Hepatic stellate cell (primary cell): ENCODE results near the gene PAK5.
A peak's percentile ranks its signal among the peaks of the same experiment; 100 is the strongest.
"Not testable (repeated sequence)": the region's sequence is repeated elsewhere in the genome, so short reads cannot be mapped to it uniquely, and the experiment has no call there.

Experiments
- DNase-seq: peaks from one replicate; pipeline ENCODE4 v3.0.0; 2011; ENCODE audit warnings: low spot score

The PAK5 gene

GRCh38 chr20:9685011-9685410 is 153.9 kb downstream of the PAK5 start:
- no peak for DNase-seq

- no peak for DNase-seq
These were observed 161.7 kb downstream of the PAK5 start for GRCh38 chr20:9677100-9677623.

DNA sequence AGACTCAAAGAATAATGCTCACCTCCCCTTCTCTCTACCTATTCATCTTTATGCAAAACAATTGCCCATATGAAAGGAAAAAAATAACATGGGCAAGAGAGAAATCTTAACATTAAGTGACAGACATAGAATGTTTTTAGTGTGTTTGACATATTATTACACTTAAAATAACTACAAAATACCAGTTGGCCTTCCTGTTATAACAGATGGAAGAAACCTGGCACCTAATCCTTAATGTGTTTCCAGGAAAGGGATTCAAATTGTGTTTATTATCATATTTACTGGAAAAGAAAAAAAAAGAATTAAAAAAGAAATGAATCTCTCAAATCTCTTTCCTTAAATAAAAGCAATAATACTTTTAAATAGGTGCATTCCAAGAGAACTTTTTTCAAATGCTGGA is 165.9 kb downstream of the PAK5 start:
- no peak for DNase-seq

DNA sequence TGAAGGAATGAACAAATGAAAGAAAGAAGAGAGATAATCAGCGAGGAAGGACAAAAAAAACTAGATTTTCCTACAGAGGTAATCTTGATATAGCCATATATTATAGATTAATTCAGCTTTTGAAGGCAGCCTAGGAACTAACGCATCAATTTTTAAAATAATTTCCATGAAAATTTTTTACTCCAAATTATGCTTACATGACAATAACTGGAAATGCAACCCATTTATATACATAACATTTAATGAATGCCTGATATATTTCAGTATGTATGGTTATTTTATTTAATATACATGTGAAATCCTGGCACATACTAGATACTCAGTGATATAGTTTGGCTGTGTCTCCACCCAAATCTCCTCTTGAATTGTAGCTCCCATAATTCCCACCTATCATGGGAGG is 166.8 kb downstream of the PAK5 start:
- no peak for DNase-seq

GRCh38 chr20:9668381-9668780 is 170.5 kb downstream of the PAK5 start:
- DNase-seq: no peak

- no peak for DNase-seq
These were observed 175.5 kb downstream of the PAK5 start for GRCh38 chr20:9663423-9663822.

DNA sequence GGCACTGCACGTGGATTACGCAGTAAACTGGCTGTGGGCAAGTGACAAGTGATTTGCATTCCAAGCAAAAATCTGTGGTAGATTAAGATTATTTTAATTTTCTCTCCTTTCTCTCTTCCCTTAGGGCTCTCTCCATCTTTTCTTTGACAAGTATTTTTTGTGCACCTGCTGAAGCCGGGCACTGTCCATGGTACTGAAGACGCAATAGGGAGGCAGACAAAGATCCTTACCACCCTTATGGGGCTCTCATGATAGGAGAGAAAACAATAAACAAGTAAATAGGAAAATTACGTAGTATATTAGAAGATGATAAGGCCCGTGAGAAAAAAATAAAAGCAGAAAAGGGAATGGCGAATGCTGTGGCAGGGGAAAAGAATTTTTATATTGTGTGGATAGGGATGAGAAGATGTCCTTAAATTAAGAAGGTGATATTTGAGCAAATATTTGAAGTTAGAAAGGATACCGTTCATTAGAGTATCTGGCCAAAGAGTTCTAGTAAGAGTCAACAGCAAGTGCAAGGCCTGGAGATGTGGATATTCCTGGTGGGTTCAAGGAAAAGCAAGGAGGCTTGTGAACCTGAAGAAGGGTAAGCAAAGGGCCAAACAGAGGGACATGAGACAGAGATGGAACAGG is 178.5 kb downstream of the PAK5 start:
- DNase-seq: no peak

DNA sequence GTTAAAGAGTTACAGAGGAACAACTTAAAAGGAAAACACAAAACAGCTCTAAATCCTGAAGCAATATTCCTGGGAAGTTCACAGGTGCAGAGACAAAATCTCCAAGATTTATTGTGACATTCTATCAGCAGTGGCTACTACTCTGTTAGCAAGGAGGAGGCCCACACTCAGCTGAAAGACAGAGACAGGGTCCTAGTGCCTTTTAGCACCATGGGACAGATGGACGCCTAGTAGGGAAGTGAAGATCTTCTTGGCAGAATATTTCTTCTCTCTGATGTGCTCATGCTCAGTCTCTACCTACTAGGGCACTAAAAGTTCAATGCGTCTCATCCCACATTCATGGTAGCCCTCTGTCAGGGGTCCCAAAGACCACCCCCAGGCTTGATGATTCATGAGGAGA is 191.1 kb downstream of the PAK5 start:
- no peak for DNase-seq

- no peak for DNase-seq
These were observed 192.5 kb downstream of the PAK5 start for GRCh38 chr20:9646375-9646774.

- no peak for DNase-seq
These were observed 196.0 kb downstream of the PAK5 start for GRCh38 chr20:9642882-9643281.

DNA sequence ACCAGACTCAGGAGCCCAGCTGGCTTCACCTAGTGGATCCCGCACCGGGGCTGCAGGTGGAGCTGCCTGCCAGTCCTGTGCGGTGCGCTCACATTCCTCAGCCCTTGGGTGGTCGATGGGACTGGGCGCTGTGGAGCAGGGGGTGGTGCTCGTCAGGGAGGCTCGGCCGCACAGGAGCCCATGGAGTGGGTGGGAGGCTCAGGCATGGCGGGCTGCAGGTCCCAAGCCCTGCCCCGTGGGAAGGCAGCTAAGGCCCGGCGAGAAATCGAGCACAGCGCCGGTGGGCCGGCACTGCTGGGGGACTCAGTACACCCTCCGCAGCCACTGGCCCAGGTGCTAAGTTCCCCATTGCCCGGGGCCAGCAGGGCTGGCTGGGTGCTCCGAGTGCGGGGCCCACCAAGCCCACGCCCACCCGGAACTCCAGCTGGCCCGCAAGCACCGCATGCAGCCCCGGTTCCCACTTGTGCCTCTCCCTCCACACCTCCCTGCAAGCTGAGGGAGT is 197.3 kb downstream of the PAK5 start:
- DNase-seq: not testable (repeated sequence)

- DNase-seq: no peak
These were observed 201.0 kb downstream of the PAK5 start for GRCh38 chr20:9637889-9638288.

DNA sequence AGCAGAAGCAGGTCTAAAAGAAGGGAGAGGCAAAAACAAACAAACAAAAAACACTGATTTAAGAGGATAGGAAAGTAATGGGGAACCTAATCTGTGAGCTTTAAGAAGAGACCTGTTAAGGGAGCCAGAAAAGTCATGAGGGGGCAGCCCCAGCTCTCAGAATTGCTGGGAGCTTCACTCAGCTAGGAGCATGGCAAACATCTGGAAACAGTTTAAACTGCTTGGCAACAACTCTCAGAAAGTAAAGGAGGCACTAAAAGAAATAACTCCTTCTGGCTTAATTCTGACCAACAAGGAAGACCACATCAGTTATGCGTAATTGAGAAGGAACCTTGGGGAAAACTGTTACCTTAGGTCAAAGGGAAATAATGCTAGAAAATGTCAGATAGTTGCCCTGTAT is 203.1 kb downstream of the PAK5 start:
- no peak for DNase-seq

GRCh38 chr20:9634327-9634726 is 204.5 kb downstream of the PAK5 start:
- no peak for DNase-seq

DNA sequence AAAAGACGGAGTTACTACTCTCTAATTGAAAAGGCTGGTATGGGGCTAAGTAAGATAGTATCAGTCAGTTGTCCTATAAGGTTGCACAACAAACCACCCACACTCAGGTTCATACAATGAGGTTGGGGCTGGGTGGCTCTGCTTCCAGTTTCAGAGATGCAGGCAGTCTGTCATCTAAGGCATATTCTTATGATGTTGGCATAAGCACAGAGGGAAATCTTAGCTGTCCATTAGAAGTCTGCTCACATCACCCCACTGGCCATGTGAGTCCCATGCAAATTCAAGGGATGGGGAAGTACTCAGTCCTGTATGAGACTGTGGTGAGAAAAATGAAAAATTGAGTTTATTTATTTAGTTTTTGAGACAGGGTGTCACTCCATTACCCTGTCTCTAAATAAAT is 205.9 kb downstream of the PAK5 start:
- DNase-seq: no peak

- DNase-seq: no peak
These were observed 206.6 kb downstream of the PAK5 start for GRCh38 chr20:9632265-9632664.

GRCh38 chr20:9630554-9630953 is 208.3 kb downstream of the PAK5 start:
- DNase-seq: no peak

DNA sequence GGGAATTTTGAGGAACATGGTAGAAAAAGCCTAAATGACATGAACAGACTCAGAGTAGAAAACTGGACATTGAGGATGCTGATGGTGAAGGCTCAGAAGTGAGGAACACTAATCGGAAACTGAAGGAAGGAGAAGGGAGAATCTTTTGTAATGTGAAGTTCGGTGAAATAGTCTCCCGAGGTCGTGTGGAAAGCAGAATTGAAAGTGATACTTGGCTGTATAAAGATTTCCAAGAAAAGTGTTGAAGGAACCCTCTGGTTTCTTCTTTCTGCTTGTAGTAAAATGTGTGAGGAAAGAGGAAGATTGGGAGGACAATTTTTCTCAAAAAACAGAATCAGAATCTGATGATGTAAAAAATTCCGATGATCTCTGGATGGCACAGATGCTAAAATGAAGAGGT is 209.0 kb downstream of the PAK5 start:
- no peak for DNase-seq

GRCh38 chr20:9628589-9628988 is 210.3 kb downstream of the PAK5 start:
- no peak for DNase-seq

- no peak for DNase-seq
These were observed 210.7 kb downstream of the PAK5 start for GRCh38 chr20:9628141-9628540.

- DNase-seq: no peak
These were observed 211.7 kb downstream of the PAK5 start for GRCh38 chr20:9627219-9627618.

DNA sequence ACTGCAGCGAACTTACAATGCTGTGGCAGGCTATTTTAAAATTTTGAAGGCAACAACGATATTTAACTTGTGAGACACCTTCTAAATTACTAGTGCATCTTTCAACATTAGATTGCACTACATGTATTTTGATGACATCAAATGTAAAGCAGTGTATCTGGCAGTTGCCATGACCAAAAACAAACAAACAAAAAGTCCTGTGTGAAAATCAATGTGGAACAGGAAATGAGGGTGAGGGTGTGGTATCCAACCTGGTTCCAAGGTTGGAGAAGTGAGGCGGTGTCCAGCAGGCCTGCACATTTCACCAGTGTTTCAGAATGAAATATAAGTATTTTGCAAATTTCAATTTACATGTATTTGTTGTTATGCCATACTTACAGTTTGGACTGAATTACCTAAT is 212.5 kb downstream of the PAK5 start:
- DNase-seq: no peak

DNA sequence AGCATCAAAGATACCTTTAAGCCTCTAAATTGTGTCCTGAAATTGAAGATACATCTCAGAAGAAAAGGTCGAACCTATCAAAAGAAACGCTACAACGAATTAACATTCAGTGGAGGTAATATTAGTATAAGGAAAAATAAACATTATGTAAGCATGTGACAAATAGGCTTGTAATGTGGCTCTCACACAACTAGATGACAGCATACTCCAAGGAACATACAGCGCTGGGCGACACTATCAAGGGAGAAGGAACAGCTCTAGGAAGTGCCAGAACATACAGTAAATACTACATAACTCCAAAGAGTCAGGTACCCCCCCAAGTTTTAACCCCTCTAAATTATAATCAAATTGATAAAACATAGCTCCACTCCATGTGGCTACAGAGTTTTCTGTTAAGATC is 220.9 kb downstream of the PAK5 start:
- DNase-seq: peak; percentile 28

- DNase-seq: peak; percentile 23
These were observed 221.9 kb downstream of the PAK5 start for GRCh38 chr20:9616833-9617461.
